HG03045 (cell line): ENCODE data around the gene TMSB4X.
A peak's percentile ranks its signal among the peaks of the same experiment; 100 is the strongest.
"Not testable (repeated sequence)": the region's sequence is repeated elsewhere in the genome, so short reads cannot be mapped to it uniquely, and the experiment has no call there.

ENCODE experiments used
- ATAC-seq: cut with Tn5 transposase; IDR thresholded peaks from one replicate; pipeline ENCODE4 v1.9.1; 2021; ENCODE audit warnings: mild to moderate bottlenecking, moderate library complexity; ENCODE audit not compliant: unreplicated experiment

The TMSB4X gene

GRCh38 chrX:12974796-12975669 is at the start of gene TMSB4X:
TMSB4X (plus strand) TSS chrX:12975110.
- peak; percentile 52 for ATAC-seq

- ATAC-seq = no peak
Measured at GRCh38 chrX:12929701-12930100, 45.2 kb upstream of the TMSB4X start.

GRCh38 chrX:12930150-12930549 is 44.8 kb upstream of the TMSB4X start:
- ATAC-seq = no peak

- ATAC-seq = no peak
Measured at GRCh38 chrX:12932244-12932643, 42.7 kb upstream of the TMSB4X start.

GRCh38 chrX:12934850-12935249 is 40.1 kb upstream of the TMSB4X start:
- ATAC-seq = no peak

GRCh38 chrX:12936947-12937346 is 38.0 kb upstream of the TMSB4X start:
- ATAC-seq = no peak

- ATAC-seq = not testable (repeated sequence)
Measured at GRCh38 chrX:12940471-12940870, 34.4 kb upstream of the TMSB4X start.

GRCh38 chrX:12943592-12943991 is 31.3 kb upstream of the TMSB4X start:
- not testable (repeated sequence) for ATAC-seq

- not testable (repeated sequence) for ATAC-seq
Measured at GRCh38 chrX:12944452-12944851, 30.5 kb upstream of the TMSB4X start.

- ATAC-seq = no peak
Measured at GRCh38 chrX:12945494-12945893, 29.4 kb upstream of the TMSB4X start.

GRCh38 chrX:12946406-12946805 is 28.5 kb upstream of the TMSB4X start:
- no peak for ATAC-seq

- peak; percentile 38 for ATAC-seq
Measured at GRCh38 chrX:12946838-12947544, 27.9 kb upstream of the TMSB4X start.

- ATAC-seq = no peak
Measured at GRCh38 chrX:12947545-12948235, 27.2 kb upstream of the TMSB4X start.

- no peak for ATAC-seq
Measured at GRCh38 chrX:12948495-12948894, 26.4 kb upstream of the TMSB4X start.

GRCh38 chrX:12949205-12949926 is 25.5 kb upstream of the TMSB4X start:
- no peak for ATAC-seq

- ATAC-seq = peak; percentile 45
Measured at GRCh38 chrX:12949927-12950656, 24.8 kb upstream of the TMSB4X start.

- ATAC-seq = peak; percentile 57
Measured at GRCh38 chrX:12950851-12951594, 23.9 kb upstream of the TMSB4X start.

GRCh38 chrX:12951595-12951975 is 23.3 kb upstream of the TMSB4X start:
- no peak for ATAC-seq

- ATAC-seq = no peak
Measured at GRCh38 chrX:12953420-12953819, 21.5 kb upstream of the TMSB4X start.
